Stimulated activated CD4-positive, alpha-beta T cell treated with anti-CD3 and anti-CD28 coated beads, Interleukin-12 subunit alpha, Interleukin-12 subunit beta, amount 100 ng/mL, for 24 hours (primary cell): ENCODE measurements around the gene HSD3B7.
"Not testable (repeated sequence)": the region's sequence is repeated elsewhere in the genome, so short reads cannot be mapped to it uniquely, and the experiment has no call there.

Source experiments
- DNase-seq, 2 experiments: peaks; one replicate each; pipeline ENCODE4 v3.0.0-alpha.2; 2020; ENCODE audit warnings: low read depth in 2 of 2

The HSD3B7 gene

GRCh38 chr16:30984669-30985400 lies at the start of gene HSD3B7:
TSS of gene HSD3B7 (plus strand) at chr16:30985207. CDS start at chr16:30985659, 452 bp downstream.
- DNase-seq = peak; percentile 55 to 81

GRCh38 chr16:30937692-30938091 lies 47.3 kb upstream of the HSD3B7 start:
- DNase-seq = no peak

GRCh38 chr16:30939571-30939970 lies 45.4 kb upstream of the HSD3B7 start:
- DNase-seq = not testable (repeated sequence)

GRCh38 chr16:30941600-30942425 lies 43.2 kb upstream of the HSD3B7 start:
- DNase-seq = peak; percentile 37 to 60

- DNase-seq = no peak
Measured at GRCh38 chr16:30942426-30942806, 42.6 kb upstream of the HSD3B7 start.

- no peak for DNase-seq
Measured at GRCh38 chr16:30944352-30944751, 40.7 kb upstream of the HSD3B7 start.

- DNase-seq = no peak
Measured at GRCh38 chr16:30946671-30947540, 38.1 kb upstream of the HSD3B7 start.

- no peak for DNase-seq
Measured at GRCh38 chr16:30947541-30947858, 37.5 kb upstream of the HSD3B7 start.

GRCh38 chr16:30947859-30948666 lies 36.9 kb upstream of the HSD3B7 start:
- DNase-seq = no peak

GRCh38 chr16:30948667-30949649 lies 36.0 kb upstream of the HSD3B7 start, which contains the start of gene ORAI3:
TSS of gene ORAI3 (plus strand) at chr16:30949068. CDS start at chr16:30949290, 222 bp downstream.
- peak in 1 of 2 experiments; percentile 46 for DNase-seq

GRCh38 chr16:30949650-30950515 lies 35.1 kb upstream of the HSD3B7 start:
- DNase-seq = peak in 1 of 2 experiments; percentile 41

GRCh38 chr16:30950516-30951065 lies 34.4 kb upstream of the HSD3B7 start:
- no peak for DNase-seq

GRCh38 chr16:30951193-30951592 lies 33.8 kb upstream of the HSD3B7 start:
- DNase-seq = no peak

- DNase-seq = no peak
Measured at GRCh38 chr16:30951750-30952149, 33.3 kb upstream of the HSD3B7 start.

- DNase-seq = no peak
Measured at GRCh38 chr16:30953111-30953510, 31.9 kb upstream of the HSD3B7 start.

GRCh38 chr16:30953511-30954124 lies 31.4 kb upstream of the HSD3B7 start:
- DNase-seq = peak in 1 of 2 experiments; percentile 50

GRCh38 chr16:30954993-30955392 lies 30.0 kb upstream of the HSD3B7 start:
- no peak for DNase-seq
